Measurements from ENCODE around the gene FDX2. TPM values are rescaled to one million over a fixed set of nuclear protein-coding genes. Genes with fewer than 3 reads are reported as not detected.
A peak's percentile ranks its signal among the peaks of the same experiment; 100 is the strongest.

FDX2 gene
- total RNA-seq, 2 experiments from 2014 or later = 8.1 to 14.3 TPM

DNA sequence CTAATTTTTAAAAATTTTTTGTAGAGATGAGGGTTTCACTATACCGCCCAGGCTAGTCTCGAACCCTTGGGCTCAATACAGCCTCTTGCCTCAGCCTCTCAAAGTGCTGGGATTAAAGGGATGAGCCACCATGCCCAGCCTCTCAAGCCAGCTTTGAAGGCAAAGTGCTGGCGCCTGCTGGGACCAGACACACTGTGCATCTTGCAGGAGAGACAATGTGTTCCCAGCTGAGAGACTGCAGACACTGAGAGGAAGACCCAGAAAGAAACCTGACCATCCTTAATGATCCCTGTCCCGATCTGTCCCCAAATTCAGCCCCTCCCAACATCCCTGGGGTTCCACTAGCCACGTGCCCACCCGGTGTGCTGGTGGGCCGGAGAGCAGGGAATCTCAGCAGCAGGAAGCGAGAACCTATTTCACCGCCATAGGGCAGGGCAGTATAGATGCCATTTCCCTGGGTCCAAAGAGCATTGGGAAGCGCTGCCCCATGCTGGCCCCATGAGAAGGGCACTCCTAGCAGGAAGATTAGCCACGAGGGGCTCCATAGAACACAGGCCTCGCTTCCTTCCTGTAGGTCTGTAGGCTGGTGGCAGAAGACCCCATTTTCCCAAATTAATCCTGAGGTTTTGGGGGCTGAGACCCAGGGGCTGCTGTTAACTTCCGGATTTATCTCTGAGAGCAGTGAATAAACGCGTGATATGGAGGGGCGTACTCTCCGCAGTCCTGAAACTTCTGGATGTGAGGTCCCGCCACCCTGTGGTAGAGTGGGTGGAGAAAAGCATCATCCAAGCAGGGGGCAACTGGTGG is 16.5 kb upstream of the FDX2 start:
- H3K4me3 Mint-ChIP-seq = peak overlapping the region; percentile 97
- TF ChIP-seq, protein P1, sequence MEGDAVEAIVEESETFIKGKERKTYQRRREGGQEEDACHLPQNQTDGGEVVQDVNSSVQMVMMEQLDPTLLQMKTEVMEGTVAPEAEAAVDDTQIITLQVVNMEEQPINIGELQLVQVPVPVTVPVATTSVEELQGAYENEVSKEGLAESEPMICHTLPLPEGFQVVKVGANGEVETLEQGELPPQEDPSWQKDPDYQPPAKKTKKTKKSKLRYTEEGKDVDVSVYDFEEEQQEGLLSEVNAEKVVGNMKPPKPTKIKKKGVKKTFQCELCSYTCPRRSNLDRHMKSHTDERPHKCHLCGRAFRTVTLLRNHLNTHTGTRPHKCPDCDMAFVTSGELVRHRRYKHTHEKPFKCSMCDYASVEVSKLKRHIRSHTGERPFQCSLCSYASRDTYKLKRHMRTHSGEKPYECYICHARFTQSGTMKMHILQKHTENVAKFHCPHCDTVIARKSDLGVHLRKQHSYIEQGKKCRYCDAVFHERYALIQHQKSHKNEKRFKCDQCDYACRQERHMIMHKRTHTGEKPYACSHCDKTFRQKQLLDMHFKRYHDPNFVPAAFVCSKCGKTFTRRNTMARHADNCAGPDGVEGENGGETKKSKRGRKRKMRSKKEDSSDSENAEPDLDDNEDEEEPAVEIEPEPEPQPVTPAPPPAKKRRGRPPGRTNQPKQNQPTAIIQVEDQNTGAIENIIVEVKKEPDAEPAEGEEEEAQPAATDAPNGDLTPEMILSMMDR (IDR thresholded peaks at IDR 0.05) = no peak
- intact Hi-C loops (cut with micrococcal nuclease) = loop anchor here (10.0 kb wide), 1 partner anchor 52 kb away; the partner anchor contains the start of gene TYK2
- DNase-seq (no peak), ATAC-seq (no peak)
- ChIA-PET POLR2A (interaction anchor here (1.0 to 3.5 kb wide), 13 partner anchors 9 to 224 kb away, joined by 3 to 30 read pairs (median 4); partner anchors contain the start of genes FDX2, ICAM1, ICAM5 and TYK2), CTCF (interaction anchor here (1.0 to 2.4 kb wide), 4 partner anchors 56 to 64 kb away, joined by 3 to 9 read pairs (median 5); partner anchors contain the start of gene ICAM1)
- peaks cover 37% of the 10 kb centered on the region for H3K4me1 Mint-ChIP-seq (ENCODE audit: low read depth)
- H3K27ac Mint-ChIP-seq = peak overlapping the region; percentile 98
- H3K36me3 Mint-ChIP-seq (ENCODE audit: low read depth) = peaks cover 54% of the 10 kb centered on the region
- H3K27me3 Mint-ChIP-seq = no peaks in the 10 kb centered on the region
- H3K9me3 Mint-ChIP-seq = no peaks in the 10 kb centered on the region

DNA sequence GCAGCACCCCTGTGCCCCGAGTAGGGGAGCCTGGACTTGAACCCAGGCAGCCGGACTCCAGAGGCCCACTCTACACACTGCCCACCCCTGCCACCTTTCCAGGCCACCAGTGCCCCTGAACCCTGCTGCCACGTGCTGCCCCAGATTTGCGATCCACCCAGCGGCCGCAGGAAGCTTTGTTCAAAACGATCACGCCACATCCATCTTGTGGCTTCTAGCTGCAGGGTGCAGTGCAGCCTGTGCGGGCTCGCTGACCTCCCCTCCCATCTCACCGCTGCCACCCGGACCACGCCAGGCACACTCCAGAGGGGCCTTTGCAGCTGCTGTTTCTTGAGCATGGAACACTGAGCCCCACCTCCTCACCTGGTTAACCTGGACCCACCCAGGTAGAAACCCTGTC is 13.7 kb upstream of the FDX2 start:
- no peak overlapping the region for H3K27ac Mint-ChIP-seq
- H3K4me3 Mint-ChIP-seq = no peak overlapping the region
- TF ChIP-seq, protein P1 (IDR thresholded peaks at IDR 0.05) = no peak
- no peak for DNase-seq
- peaks cover 25% of the 10 kb centered on the region for H3K4me1 Mint-ChIP-seq (ENCODE audit: low read depth)
- no peaks in the 10 kb centered on the region for H3K27me3 Mint-ChIP-seq
- intact Hi-C loops (cut with micrococcal nuclease) = no loop called here
- no peaks in the 10 kb centered on the region for H3K9me3 Mint-ChIP-seq
- H3K36me3 Mint-ChIP-seq (ENCODE audit: low read depth) = peaks cover 49% of the 10 kb centered on the region
- CTCF ChIA-PET = interaction anchor here (1.7 kb wide), 1 partner anchor 60 kb away, joined by 10 read pairs; no protein-coding TSS in a partner anchor
- POLR2A ChIA-PET = interaction anchor here (0.6 to 3.2 kb wide), 9 partner anchors 8 to 71 kb away, joined by 3 to 17 read pairs (median 4); partner anchors contain the start of genes FDX2 and TYK2
- ATAC-seq = no peak

DNA sequence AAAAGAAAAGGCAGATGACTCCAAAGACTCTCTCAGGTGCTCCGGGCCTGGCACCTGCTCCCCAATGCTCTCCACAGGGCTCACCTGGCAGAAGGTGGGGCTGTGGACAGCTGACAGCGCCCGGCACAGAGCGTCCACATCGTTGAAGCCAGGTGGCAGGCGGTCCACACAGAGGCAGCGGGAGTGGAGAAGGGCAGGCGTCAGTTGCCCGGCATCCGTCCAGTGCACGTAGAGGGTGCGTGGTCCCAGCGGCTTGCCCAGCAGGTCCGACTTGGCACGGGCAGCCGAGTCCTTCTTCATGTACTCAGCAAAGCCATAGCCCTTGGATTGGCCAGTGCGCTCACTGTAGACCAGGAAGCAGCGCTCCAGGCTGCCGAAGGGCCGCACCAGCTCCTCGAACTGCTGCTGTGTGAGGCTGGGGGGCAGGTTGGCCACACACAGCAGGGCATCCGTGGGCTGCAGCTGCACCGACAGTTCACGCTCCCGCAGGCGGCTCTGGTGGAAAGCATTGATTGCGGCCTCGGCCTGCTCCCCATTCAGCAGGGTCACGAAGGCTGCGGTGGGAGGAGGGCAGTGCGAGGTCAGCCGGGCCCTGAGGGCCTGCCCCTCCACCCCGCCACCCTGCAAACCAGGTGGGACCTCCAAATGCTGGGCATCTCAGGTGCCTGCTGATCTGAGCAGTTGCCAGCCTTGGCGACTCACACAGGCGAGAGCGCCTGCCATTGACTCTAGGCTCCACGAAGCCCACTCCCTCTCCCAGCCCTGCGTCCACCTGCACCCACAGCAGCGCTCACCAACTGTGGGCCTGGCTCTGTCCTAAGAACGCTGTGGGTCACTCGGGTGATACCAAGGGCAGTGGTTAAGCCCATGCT is 13.0 kb upstream of the FDX2 start:
- H3K4me1 Mint-ChIP-seq (ENCODE audit: low read depth) = peaks cover 19% of the 10 kb centered on the region
- TF ChIP-seq, protein P1 (IDR thresholded peaks at IDR 0.05) = no peak
- intact Hi-C loops (cut with micrococcal nuclease) = no loop called here
- H3K36me3 Mint-ChIP-seq (ENCODE audit: low read depth) = peaks cover 47% of the 10 kb centered on the region
- H3K4me3 Mint-ChIP-seq = no peak overlapping the region
- ChIA-PET POLR2A (interaction anchor here (2.2 to 3.2 kb wide), 2 partner anchors 8 to 37 kb away, joined by 4 to 17 read pairs; no protein-coding TSS in a partner anchor), CTCF (interaction anchor here (1.7 kb wide), 1 partner anchor 60 kb away, joined by 10 read pairs; no protein-coding TSS in a partner anchor)
- H3K27me3 Mint-ChIP-seq = no peaks in the 10 kb centered on the region
- DNase-seq (no peak), ATAC-seq (no peak)
- H3K27ac Mint-ChIP-seq = no peak overlapping the region
- no peaks in the 10 kb centered on the region for H3K9me3 Mint-ChIP-seq

DNA sequence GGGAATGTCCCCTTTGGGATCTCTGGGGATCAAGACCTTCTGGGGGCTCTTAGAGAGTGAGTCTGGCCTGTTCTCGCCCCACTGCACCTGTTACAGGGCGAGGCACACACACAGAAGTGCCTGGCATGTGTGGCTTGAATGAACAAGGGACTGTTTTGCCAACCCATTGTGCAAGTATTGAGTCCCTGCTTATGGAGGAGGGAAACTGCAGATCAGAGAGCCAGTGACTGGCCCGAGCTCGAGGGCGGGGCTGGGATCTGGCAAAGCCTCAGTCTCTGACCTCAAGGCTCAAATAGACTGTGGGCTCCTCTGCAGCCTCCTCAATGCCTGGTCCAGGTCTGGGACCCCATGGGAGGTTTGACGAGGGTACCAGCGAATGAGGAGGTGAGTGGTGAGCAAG is 12.0 kb upstream of the FDX2 start:
- intact Hi-C loops (cut with micrococcal nuclease) = no loop called here
- H3K36me3 Mint-ChIP-seq (ENCODE audit: low read depth) = peaks cover 43% of the 10 kb centered on the region
- ATAC-seq (no peak), DNase-seq (no peak)
- H3K27me3 Mint-ChIP-seq = no peaks in the 10 kb centered on the region
- ChIA-PET POLR2A (interaction anchor here (0.7 to 1.0 kb wide), 2 partner anchors 13 to 40 kb away, joined by 3 read pairs; partner anchors contain the start of gene FDX2), CTCF (interaction anchor here (0.9 kb wide), 1 partner anchor 64 kb away, joined by 3 read pairs; no protein-coding TSS in a partner anchor)
- no peak overlapping the region for H3K4me3 Mint-ChIP-seq
- no peak overlapping the region for H3K27ac Mint-ChIP-seq
- TF ChIP-seq, protein P1 (IDR thresholded peaks at IDR 0.05) = no peak
- peaks cover 14% of the 10 kb centered on the region for H3K4me1 Mint-ChIP-seq (ENCODE audit: low read depth)
- no peaks in the 10 kb centered on the region for H3K9me3 Mint-ChIP-seq

Data from activated CD8-positive, alpha-beta T cell treated with anti-CD3 and anti-CD28 coated beads for 36 hours (primary cell).